GM23338 (cell line): ENCODE measurements around the gene EXOC6B. TPM values are rescaled to one million over a fixed set of nuclear protein-coding genes. Genes with fewer than 3 reads are reported as not detected.
A peak's percentile ranks its signal among the peaks of the same experiment; 100 is the strongest.

Experiments used
- ATAC-seq: fragments of 200-7000 bp; cut with Tn5 transposase; 3 replicates; pipeline ENCODE4 v1.9.1; 2020
- DNase-seq: peaks from one replicate; pipeline ENCODE4 v3.0.0-alpha.2; 2015; ENCODE audit warnings: low spot score
- H2AFZ ChIP-seq: fragments of 200-600 bp; sonication (generic); 2 replicates; pipeline ENCODE4 v1.8.0; 2016; ENCODE audit warnings: antibody characterized with exemption, mild to moderate bottlenecking, moderate library complexity
- H3F3A ChIP-seq: fragments of 200-600 bp; sonication (generic); replicated peaks from 2 replicates; pipeline ENCODE4 v1.8.0; 2017; ENCODE audit warnings: antibody characterized with exemption, mixed run types, low read depth
- H3K27ac ChIP-seq: fragments of 200-600 bp; sonication (generic); 2 replicates; pipeline ENCODE4 v1.6.1; 2016; ENCODE audit warnings: low read depth
- H3K27me3 ChIP-seq: fragments of 200-600 bp; sonication (generic); 2 replicates; pipeline ENCODE4 v1.8.0; 2016; ENCODE audit warnings: mild to moderate bottlenecking, mixed run types, moderate library complexity; ENCODE audit not compliant: insufficient read depth
- H3K36me3 ChIP-seq: fragments of 200-600 bp; sonication (generic); 2 replicates; pipeline ENCODE4 v1.8.0; 2016; ENCODE audit warnings: mild to moderate bottlenecking; ENCODE audit not compliant: insufficient read depth
- H3K4me1 ChIP-seq: fragments of 200-600 bp; sonication (generic); 2 replicates; pipeline ENCODE4 v1.8.0; 2016; ENCODE audit warnings: mild to moderate bottlenecking, moderate library complexity; ENCODE audit not compliant: insufficient read depth
- H3K4me2 ChIP-seq: fragments of 200-600 bp; sonication (generic); 2 replicates; pipeline ENCODE4 v1.7.1; 2017; ENCODE audit warnings: mixed run types
- H3K4me3 ChIP-seq: fragments of 200-600 bp; sonication (generic); 2 replicates; pipeline ENCODE4 v1.6.1; 2016; ENCODE audit warnings: mixed run types
- H3K79me2 ChIP-seq: fragments of 200-600 bp; sonication (generic); replicated peaks from 2 replicates; pipeline ENCODE4 v1.8.0; 2017; ENCODE audit warnings: mild to moderate bottlenecking; ENCODE audit not compliant: insufficient read depth
- H3K9me2 ChIP-seq: fragments of 200-600 bp; sonication (generic); 2 replicates; pipeline ENCODE4 v1.8.0; 2017; ENCODE audit not compliant: insufficient read depth
- H4K20me1 ChIP-seq: fragments of 200-600 bp; sonication (generic); replicated peaks from 2 replicates; pipeline ENCODE4 v1.8.0; 2017; ENCODE audit warnings: mild to moderate bottlenecking; ENCODE audit not compliant: insufficient read depth
- H3K27ac Mint-ChIP-seq: 2 replicates; pipeline ENCODE4 v1.8.0; 2020; ENCODE audit warnings: inconsistent platforms, mild to moderate bottlenecking, moderate library complexity, mixed read lengths
- H3K27me3 Mint-ChIP-seq: 3 replicates; pipeline ENCODE4 v1.8.0; 2022; ENCODE audit warnings: low read depth, mild to moderate bottlenecking, moderate library complexity, mixed read lengths, inconsistent platforms; ENCODE audit not compliant: insufficient read depth, poor library complexity
- H3K36me3 Mint-ChIP-seq: 3 replicates; pipeline ENCODE4 v1.8.0; 2021; ENCODE audit warnings: low read depth, mild to moderate bottlenecking, inconsistent platforms, moderate library complexity, mixed read lengths
- H3K4me1 Mint-ChIP-seq: 3 replicates; pipeline ENCODE4 v1.8.0; 2020; ENCODE audit warnings: mild to moderate bottlenecking, inconsistent platforms, mixed read lengths
- H3K4me3 Mint-ChIP-seq: 3 replicates; pipeline ENCODE4 v1.8.0; 2021; ENCODE audit warnings: moderate library complexity, mild to moderate bottlenecking, inconsistent platforms, mixed read lengths
- H3K9me3 Mint-ChIP-seq: 3 replicates; pipeline ENCODE4 v1.8.0; 2020; ENCODE audit warnings: moderate library complexity, mild to moderate bottlenecking, inconsistent platforms, mixed read lengths
- CREB1 ChIP-seq: fragments of 250-450 bp; sonication (Bioruptor Pico); IDR thresholded peaks from 2 replicates; pipeline ENCODE4 v1.5.0; 2020; ENCODE audit warnings: low read depth, mild to moderate bottlenecking, moderate library complexity
- CTCF ChIP-seq, 2 experiments: fragments of 200-600 bp in 1 of 2; sonication (generic) in 1 of 2; conservative IDR thresholded peaks; 2 replicates each; pipeline versions ENCODE4 v1.5.1 to v1.6.1; 2016 to 2017; ENCODE audit warnings: antibody characterized with exemption in 2 of 2, low read depth in 2 of 2, mild to moderate bottlenecking in 2 of 2, moderate library complexity in 1 of 2
- ETS1 ChIP-seq: IDR thresholded peaks from 2 replicates; pipeline ENCODE4 v1.6.1; 2016; ENCODE audit warnings: antibody characterized with exemption
- EZH2 ChIP-seq: fragments of 200-600 bp; sonication (generic); IDR thresholded peaks from one replicate; pipeline ENCODE4 v1.8.0; 2017; ENCODE audit warnings: antibody characterized with exemption, mild to moderate bottlenecking, low read depth; ENCODE audit not compliant: unreplicated experiment
- EZH2phosphoT487 ChIP-seq: fragments of 200-600 bp; sonication (generic); IDR thresholded peaks from one replicate; pipeline ENCODE4 v1.8.1; 2018; ENCODE audit warnings: antibody characterized with exemption; ENCODE audit not compliant: unreplicated experiment
- JUNB ChIP-seq: IDR thresholded peaks from one replicate; pipeline ENCODE4 v1.6.1; 2016; ENCODE audit warnings: antibody characterized with exemption; ENCODE audit not compliant: unreplicated experiment
- NANOG ChIP-seq: IDR thresholded peaks from 2 replicates; pipeline ENCODE4 v1.6.1; 2016; ENCODE audit warnings: antibody characterized with exemption, borderline replicate concordance
- POLR2AphosphoS5 ChIP-seq: IDR thresholded peaks from 2 replicates; pipeline ENCODE4 v1.6.1; 2016; ENCODE audit warnings: antibody characterized with exemption, low read depth
- REST ChIP-seq: IDR thresholded peaks from one replicate; pipeline ENCODE4 v1.6.1; 2018; ENCODE audit warnings: antibody characterized with exemption; ENCODE audit not compliant: unreplicated experiment
- ZNF114 ChIP-seq: fragments of 250-450 bp; sonication (Bioruptor Pico); IDR thresholded peaks from 2 replicates; pipeline ENCODE4 v1.5.0; 2020; ENCODE audit warnings: mild to moderate bottlenecking, moderate library complexity
- ZNF331 ChIP-seq: fragments of 250-450 bp; sonication (Bioruptor Pico); IDR thresholded peaks from 2 replicates; pipeline ENCODE4 v1.5.0; 2020; ENCODE audit warnings: low read depth, mild to moderate bottlenecking, moderate library complexity
- polyA plus RNA-seq: library from polyadenylated mRNA; unstranded; fragments of >200 nt; fragmentation: Nextera tagmentation; extraction: Ambion mirVana; gene quantifications from 2 replicates; pipeline ENCODE4 v1.2.1, GENCODE V29; 2016
- total RNA-seq: library from RNA; depleted of rRNA; stranded (reverse); fragments of >200 nt; shearing (Covaris generic); gene quantifications from 2 replicates; pipeline ENCODE4 v1.2.3, GENCODE V29; 2014

The EXOC6B gene
- total and polyA plus RNA-seq, 2 experiments from 2014 or later: 7.2 to 45.9 TPM

GRCh38 chr2:72340665-72341064 lies 485.2 kb downstream of the EXOC6B start:
- Histone ChIP-seq H3K4me1 (no peaks in the 10 kb centered on the region), H3K27ac (no peak overlapping the region), H4K20me1 (no peaks in the 10 kb centered on the region), H3K4me3 (no peak overlapping the region), H2AFZ (no peak overlapping the region), H3K79me2 (no peaks in the 10 kb centered on the region), H3F3A (no peaks in the 10 kb centered on the region), H3K36me3 (no peaks in the 10 kb centered on the region), H3K9me2 (no peaks in the 10 kb centered on the region), H3K4me2 (no peak overlapping the region), H3K27me3 (no peaks in the 10 kb centered on the region)
- Mint-ChIP-seq H3K9me3 (peaks cover 11% of the 10 kb centered on the region), H3K27ac (no peak overlapping the region), H3K27me3 (no peaks in the 10 kb centered on the region), H3K4me1 (no peaks in the 10 kb centered on the region; the same call in 2 of the 3 replicates), H3K4me3 (no peak overlapping the region), H3K36me3 (peaks cover 9% of the 10 kb centered on the region)
- TF ChIP-seq ZNF331 (CRISPR knock-in tag) (no peak), ETS1 (no peak), ZNF114 (CRISPR knock-in tag) (no peak), POLR2AphosphoS5 (no peak), CTCF (conservative IDR thresholded peaks at IDR 0.05; ENCODE audit: low read depth in 2 of 2) (no peak), EZH2phosphoT487 (no peak), REST (no peak), EZH2 (no peak)
- ATAC-seq (peak; percentile 44; the same call in 2 of the 3 replicates), DNase-seq (peak; percentile 18)

GRCh38 chr2:72338076-72338475 lies 487.8 kb downstream of the EXOC6B start:
- Histone ChIP-seq H3K27ac (no peak overlapping the region), H3K27me3 (no peaks in the 10 kb centered on the region), H3K9me2 (no peaks in the 10 kb centered on the region; the same call in 1 of the 2 replicates), H3F3A (no peaks in the 10 kb centered on the region), H3K36me3 (no peaks in the 10 kb centered on the region), H3K4me3 (no peak overlapping the region), H3K4me2 (no peak overlapping the region), H3K79me2 (no peaks in the 10 kb centered on the region), H4K20me1 (no peaks in the 10 kb centered on the region), H3K4me1 (no peaks in the 10 kb centered on the region), H2AFZ (no peak overlapping the region)
- H3K4me1 Mint-ChIP-seq: no peaks in the 10 kb centered on the region; the same call in 2 of the 3 replicates
- H3K36me3 Mint-ChIP-seq: no peaks in the 10 kb centered on the region
- DNase-seq (no peak), ATAC-seq (no peak)
- no peaks in the 10 kb centered on the region for H3K9me3 Mint-ChIP-seq
- H3K4me3 Mint-ChIP-seq: no peak overlapping the region
- H3K27ac Mint-ChIP-seq: no peak overlapping the region
- no peaks in the 10 kb centered on the region for H3K27me3 Mint-ChIP-seq
- TF ChIP-seq CTCF (conservative IDR thresholded peaks at IDR 0.05; ENCODE audit: low read depth in 2 of 2): no peak
- no peak for TF ChIP-seq EZH2
- TF ChIP-seq ETS1: no peak
- no peak for TF ChIP-seq ZNF114 (CRISPR knock-in tag)
- TF ChIP-seq JUNB: no peak
- no peak for TF ChIP-seq NANOG
- TF ChIP-seq CREB1 (CRISPR knock-in tag): no peak
